Measurements from ENCODE around the gene CPXM1. TPM values are rescaled to one million over a fixed set of nuclear protein-coding genes. Genes with fewer than 3 reads are reported as not detected.
"Not testable (repeated sequence)": the region's sequence is repeated elsewhere in the genome, so short reads cannot be mapped to it uniquely, and the experiment has no call there.

CPXM1 gene
- total RNA-seq, 2 experiments from 2014 or later: 2.0 to 2.2 TPM

DNA sequence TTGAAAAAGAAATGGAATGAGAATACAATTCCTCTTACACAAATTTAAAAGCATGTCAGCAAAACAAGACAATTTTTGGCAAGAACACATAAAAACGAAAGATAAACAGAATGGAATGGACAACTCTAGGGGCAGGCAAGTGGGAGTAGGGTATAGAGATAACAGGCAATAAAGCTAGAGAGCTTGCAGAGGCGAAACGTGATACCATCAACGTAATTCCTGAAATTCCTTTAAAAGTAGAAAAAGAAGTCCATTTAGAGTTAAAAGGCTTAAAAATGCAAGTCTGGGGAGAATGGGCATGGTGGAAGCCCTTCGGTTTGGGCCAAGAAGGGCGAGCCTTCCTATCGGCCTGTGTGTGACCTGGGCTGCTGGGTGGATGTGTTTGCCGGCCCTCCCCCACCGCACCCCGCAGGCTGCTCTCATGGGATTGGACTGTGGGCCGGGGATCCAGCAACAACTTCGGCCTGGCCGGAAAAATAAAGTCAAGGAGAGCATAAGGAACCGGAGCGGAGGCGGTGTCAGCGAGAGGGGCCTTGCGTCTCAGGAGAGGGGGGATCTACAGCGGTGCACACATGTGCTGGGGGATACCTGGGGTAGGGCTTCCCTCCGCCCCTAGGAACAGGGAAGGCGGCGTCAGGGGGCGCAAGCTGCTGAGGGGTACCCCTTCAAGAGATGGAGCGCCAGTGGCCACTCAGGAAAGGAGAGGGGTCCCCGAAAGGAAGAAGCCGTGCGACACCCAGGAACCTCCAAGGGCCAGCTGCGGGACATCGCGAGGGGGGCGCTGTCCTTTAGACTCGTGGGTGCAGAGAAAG is 19.9 kb upstream of the CPXM1 start:
- Mint-ChIP-seq H3K27me3 (ENCODE audit: low read depth) (peaks cover 14% of the 10 kb centered on the region), H3K36me3 (ENCODE audit: low read depth) (no peaks in the 10 kb centered on the region), H3K27ac (no peak overlapping the region), H3K9me3 (no peaks in the 10 kb centered on the region), H3K4me3 (peak overlapping the region; percentile 18), H3K4me1 (ENCODE audit: low read depth) (peaks cover 21% of the 10 kb centered on the region)
- CTCF ChIA-PET: no interaction called here
- intact Hi-C loops (cut with micrococcal nuclease): no loop called here
- DNase-seq: peak; percentile 4

DNA sequence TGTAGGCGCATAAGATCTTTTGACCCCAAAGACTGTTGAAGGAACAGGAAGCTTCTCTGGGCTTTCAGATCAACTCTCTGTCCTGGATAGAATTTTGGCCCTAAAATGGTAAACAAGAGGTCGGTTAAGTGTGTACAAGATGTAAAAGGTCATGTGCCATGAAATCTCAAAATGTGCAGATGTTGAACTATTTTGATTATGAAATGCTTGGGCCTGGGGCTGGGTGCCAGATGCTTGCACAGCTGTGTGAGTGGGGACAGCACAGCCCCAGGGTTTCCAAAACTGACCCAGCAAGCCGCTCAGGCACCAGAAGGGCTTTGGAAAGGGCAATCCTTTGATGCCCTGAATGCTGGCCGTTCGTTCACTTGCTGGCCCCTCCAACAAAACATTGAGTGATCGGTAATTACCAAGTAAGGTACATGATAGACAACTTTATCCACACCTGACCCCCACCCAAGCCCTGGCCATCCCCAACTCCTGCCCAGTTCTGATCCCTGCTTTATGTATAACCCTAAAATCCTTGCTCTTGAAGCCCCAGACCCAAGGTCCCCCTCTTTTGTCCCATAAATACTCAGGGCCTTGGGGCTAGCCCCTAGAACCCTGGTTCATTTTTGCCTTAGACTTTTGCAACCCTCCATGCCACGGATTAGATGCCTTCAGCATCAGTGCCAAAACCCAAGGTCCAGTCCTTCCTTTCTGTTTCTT is 17.6 kb upstream of the CPXM1 start:
- Mint-ChIP-seq H3K4me1 (ENCODE audit: low read depth) (peaks cover 21% of the 10 kb centered on the region), H3K27me3 (ENCODE audit: low read depth) (peaks cover 14% of the 10 kb centered on the region), H3K9me3 (no peaks in the 10 kb centered on the region), H3K36me3 (ENCODE audit: low read depth) (peaks cover 1% of the 10 kb centered on the region), H3K4me3 (no peak overlapping the region), H3K27ac (no peak overlapping the region)
- intact Hi-C loops (cut with micrococcal nuclease): no loop called here
- CTCF ChIA-PET: interaction anchor here (0.6 kb wide), 1 partner anchor 469 kb away, joined by 5 read pairs; no protein-coding TSS in a partner anchor
- DNase-seq: peak; percentile 2

DNA sequence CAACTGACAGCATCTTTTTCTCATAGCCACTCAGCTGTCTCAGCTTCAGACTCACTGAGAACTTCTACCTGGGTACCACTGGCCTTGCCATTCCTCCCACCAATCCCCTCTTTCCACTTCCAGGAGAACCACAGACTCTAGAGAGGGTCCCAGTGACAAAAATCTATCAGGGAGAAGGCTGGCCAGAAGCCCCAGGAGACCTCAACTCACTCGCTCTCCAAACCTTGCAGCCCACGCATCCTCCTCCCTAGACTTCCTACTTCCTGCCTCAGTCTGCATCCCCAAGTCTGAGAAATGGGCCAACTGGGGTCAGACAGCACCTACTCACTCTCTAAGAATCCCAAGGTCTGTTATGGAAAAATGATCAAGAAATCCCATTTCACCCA is 16.9 kb upstream of the CPXM1 start:
- Mint-ChIP-seq H3K27me3 (ENCODE audit: low read depth) (peaks cover 16% of the 10 kb centered on the region), H3K4me1 (ENCODE audit: low read depth) (peaks cover 21% of the 10 kb centered on the region), H3K9me3 (peaks cover 2% of the 10 kb centered on the region), H3K4me3 (no peak overlapping the region), H3K27ac (no peak overlapping the region), H3K36me3 (ENCODE audit: low read depth) (peaks cover 1% of the 10 kb centered on the region)
- DNase-seq: no peak
- CTCF ChIA-PET: no interaction called here
- intact Hi-C loops (cut with micrococcal nuclease): no loop called here

DNA sequence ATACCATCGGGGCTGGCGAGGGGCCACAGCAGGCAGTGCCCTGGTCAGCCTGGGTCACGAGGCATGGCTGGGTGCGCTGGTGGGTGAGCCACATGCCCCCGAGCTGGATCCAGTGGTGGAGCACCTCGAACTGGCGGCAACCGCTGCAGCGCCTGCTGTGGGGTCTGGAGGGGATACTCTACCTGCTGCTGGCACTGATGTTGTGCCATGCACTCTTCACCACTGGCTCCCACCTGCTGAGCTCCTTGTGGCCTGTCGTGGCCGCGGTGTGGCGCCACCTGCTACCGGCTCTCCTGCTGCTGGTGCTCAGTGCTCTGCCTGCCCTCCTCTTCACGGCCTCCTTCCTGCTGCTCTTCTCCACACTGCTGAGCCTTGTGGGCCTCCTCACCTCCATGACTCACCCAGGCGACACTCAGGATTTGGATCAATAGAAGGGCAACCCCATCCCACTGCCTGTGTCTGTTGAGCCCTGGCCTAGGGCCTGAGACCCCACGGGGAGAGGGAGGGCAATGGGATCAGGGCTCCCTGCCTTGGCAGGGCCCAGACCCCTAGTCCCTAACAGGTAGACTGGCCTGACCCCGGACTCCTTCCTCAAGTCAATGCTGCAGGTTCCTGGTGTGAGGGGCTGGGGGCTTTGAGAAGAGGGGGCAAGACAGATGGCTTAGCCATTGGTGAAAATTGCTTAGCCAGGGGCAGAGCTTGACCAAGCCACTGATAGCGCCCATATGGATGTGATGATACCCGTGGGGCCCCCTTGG is 16.3 kb upstream of the CPXM1 start:
- Mint-ChIP-seq H3K27ac (no peak overlapping the region), H3K4me1 (ENCODE audit: low read depth) (peaks cover 16% of the 10 kb centered on the region), H3K4me3 (no peak overlapping the region), H3K27me3 (ENCODE audit: low read depth) (peaks cover 20% of the 10 kb centered on the region), H3K9me3 (peaks cover 7% of the 10 kb centered on the region), H3K36me3 (ENCODE audit: low read depth) (peaks cover 3% of the 10 kb centered on the region)
- peak; percentile 34 for DNase-seq
- CTCF ChIA-PET: interaction anchor here (0.6 kb wide), 1 partner anchor 26 kb away, joined by 4 read pairs; no protein-coding TSS in a partner anchor
- intact Hi-C loops (cut with micrococcal nuclease): no loop called here

DNA sequence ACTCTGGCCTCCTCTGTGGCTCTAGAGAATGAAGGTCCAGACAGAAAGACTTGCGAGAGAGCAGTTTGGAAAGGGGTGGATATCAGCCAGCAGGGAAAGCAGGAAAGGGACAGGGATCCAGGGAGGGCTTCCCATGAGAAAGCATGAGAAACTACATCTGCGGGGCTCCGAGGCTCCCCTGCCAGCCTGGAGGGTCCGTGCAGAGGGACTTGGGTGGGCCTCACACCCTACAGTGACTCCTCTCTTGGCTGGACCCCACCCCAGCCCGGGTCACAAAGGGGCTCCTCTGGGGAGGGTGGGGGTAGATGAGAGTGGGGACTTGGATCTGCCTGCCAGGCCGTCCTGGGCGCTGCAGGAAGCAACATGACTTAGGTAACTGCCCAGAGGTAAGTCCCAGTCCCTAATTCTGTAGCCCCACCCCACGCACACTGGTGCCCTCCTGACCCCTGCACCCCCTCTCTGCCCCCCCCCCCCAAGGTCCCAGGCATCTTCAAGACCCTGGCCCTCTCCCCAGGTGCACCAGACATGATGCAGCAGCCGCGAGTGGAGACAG is 15.7 kb upstream of the CPXM1 start, which contains the start of gene TMEM239:
Gene TMEM239 (plus strand): TSS at position 335 of the 553 bp plus-strand sequence. CDS start 191 bp downstream, at position 526.
- no peak within 1 kb of the TSS for H3K27ac Mint-ChIP-seq
- H3K4me1 Mint-ChIP-seq (ENCODE audit: low read depth): peaks cover 12% of the 10 kb centered on the region
- peaks cover 8% of the 10 kb centered on the region for H3K9me3 Mint-ChIP-seq
- intact Hi-C loops (cut with micrococcal nuclease): no loop called here
- no peak for DNase-seq
- H3K4me3 Mint-ChIP-seq: no peak within 1 kb of the TSS
- CTCF ChIA-PET: interaction anchor here (0.6 kb wide), 1 partner anchor 26 kb away, joined by 4 read pairs; no protein-coding TSS in a partner anchor
- peaks cover 21% of the 10 kb centered on the region for H3K27me3 Mint-ChIP-seq (ENCODE audit: low read depth)
- H3K36me3 Mint-ChIP-seq (ENCODE audit: low read depth): peaks cover 3% of the 10 kb centered on the region

DNA sequence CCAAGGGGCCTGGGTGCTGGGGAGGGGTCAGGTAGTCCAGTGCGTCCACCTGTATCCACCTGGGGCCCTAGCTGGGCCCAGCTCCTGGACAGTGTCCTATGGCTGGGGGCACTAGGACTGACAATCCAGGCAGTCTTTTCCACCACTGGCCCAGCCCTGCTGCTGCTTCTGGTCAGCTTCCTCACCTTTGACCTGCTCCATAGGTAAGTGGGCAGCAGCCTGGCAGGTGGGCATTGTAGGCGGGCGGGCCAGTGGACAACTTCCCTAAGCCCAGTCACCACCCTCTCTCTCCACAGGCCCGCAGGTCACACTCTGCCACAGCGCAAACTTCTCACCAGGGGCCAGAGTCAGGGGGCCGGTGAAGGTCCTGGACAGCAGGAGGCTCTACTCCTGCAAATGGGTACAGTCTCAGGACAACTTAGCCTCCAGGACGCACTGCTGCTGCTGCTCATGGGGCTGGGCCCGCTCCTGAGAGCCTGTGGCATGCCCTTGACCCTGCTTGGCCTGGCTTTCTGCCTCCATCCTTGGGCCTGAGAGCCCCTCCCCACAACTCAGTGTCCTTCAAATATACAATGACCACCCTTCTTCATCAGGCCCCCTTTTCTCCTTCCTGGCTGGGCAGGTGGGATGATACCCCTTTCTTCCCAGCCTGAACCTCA is 14.9 kb upstream of the CPXM1 start:
- peaks cover 20% of the 10 kb centered on the region for H3K27me3 Mint-ChIP-seq (ENCODE audit: low read depth)
- no peak overlapping the region for H3K27ac Mint-ChIP-seq

DNA sequence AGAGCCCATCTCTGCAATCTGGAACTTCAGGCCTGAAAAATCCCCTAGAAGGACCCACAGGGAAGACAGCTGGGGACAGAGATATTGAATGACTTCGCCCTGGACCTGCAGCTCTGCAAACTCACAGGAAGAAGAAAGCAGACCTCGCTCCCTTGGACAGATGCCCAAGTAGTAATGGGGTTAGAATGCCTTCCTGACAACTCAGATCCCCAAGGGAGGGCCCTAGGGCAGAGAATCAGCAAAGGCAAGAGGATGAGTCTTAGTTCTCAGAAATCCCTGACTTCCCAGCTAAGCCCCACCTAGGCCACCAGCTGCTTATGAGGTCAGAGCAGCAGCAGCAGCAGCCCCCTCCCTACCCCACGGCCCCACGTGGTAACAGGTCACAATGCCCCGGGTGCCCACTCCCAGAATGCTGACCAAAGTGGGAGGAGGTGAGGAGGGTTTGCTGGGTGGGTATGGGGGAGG is 14.2 kb upstream of the CPXM1 start, which contains the start of gene C20orf141:
Gene C20orf141 (plus strand): TSS at position 401 of the 465 bp plus-strand sequence. CDS start 198 bp downstream, outside the sequence.
- Mint-ChIP-seq H3K4me1 (ENCODE audit: low read depth) (no peaks in the 10 kb centered on the region), H3K27me3 (ENCODE audit: low read depth) (peaks cover 12% of the 10 kb centered on the region), H3K36me3 (ENCODE audit: low read depth) (peaks cover 3% of the 10 kb centered on the region), H3K9me3 (peaks cover 8% of the 10 kb centered on the region), H3K27ac (no peak within 1 kb of the TSS), H3K4me3 (no peak within 1 kb of the TSS)
- intact Hi-C loops (cut with micrococcal nuclease): no loop called here
- CTCF ChIA-PET: interaction anchor here (0.6 kb wide), 1 partner anchor 20 kb away, joined by 4 read pairs; no protein-coding TSS in a partner anchor
- no peak for DNase-seq

More for the DNA sequence above, 14.9 kb upstream of the CPXM1 start:
- intact Hi-C loops (cut with micrococcal nuclease): no loop called here
- Mint-ChIP-seq H3K4me3 (no peak overlapping the region), H3K9me3 (peaks cover 8% of the 10 kb centered on the region), H3K36me3 (ENCODE audit: low read depth) (peaks cover 3% of the 10 kb centered on the region), H3K4me1 (ENCODE audit: low read depth) (peaks cover 6% of the 10 kb centered on the region)
- CTCF ChIA-PET: no interaction called here
- DNase-seq: no peak

DNA sequence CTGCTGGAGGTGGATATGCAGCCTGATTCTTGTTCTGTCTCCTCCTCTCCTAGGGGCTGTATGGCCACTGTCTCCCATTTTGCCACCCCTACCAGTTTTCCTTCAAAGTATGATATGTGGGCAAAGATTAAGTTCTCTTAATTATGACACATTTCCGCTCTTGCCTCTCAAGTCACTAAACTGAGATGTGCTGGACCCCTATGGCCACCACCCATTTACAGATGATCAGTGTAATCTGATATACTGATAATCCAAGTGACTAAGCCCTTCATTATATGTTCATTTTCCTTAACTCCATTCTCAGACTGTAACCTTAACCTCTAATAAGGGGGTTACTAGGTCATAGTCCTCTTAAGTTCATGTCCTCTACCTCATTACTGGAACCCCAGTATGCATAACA is 13.6 kb upstream of the CPXM1 start:
- Mint-ChIP-seq H3K9me3 (peaks cover 8% of the 10 kb centered on the region), H3K4me3 (no peak overlapping the region), H3K36me3 (ENCODE audit: low read depth) (peaks cover 3% of the 10 kb centered on the region), H3K27me3 (ENCODE audit: low read depth) (peaks cover 13% of the 10 kb centered on the region), H3K27ac (no peak overlapping the region), H3K4me1 (ENCODE audit: low read depth) (no peaks in the 10 kb centered on the region)
- DNase-seq: no peak
- intact Hi-C loops (cut with micrococcal nuclease): no loop called here
- CTCF ChIA-PET: interaction anchor here (0.6 kb wide), 1 partner anchor 19 kb away, joined by 4 read pairs; no protein-coding TSS in a partner anchor

DNA sequence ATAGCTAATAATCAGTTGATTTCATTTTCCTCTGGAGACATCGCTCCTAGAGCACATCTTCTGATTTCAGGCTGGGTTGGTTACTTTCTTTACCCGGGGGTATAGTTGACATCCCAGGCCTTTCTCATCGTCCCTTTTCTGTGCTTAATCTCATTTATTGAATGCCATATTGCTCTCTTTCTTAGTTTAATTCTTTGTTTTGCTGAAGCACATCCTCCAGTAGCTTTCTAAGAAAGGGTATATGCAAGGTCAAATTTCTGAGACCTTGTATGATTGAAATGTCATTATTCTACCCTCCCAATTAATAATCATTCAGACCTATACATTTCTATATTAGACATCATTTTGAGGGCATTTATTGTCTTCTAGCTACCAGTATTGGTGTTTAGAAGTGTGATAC is 11.8 kb upstream of the CPXM1 start:
- CTCF ChIA-PET: interaction anchor here (0.7 kb wide), 1 partner anchor 499 kb away, joined by 3 read pairs; no protein-coding TSS in a partner anchor
- H3K27me3 Mint-ChIP-seq (ENCODE audit: low read depth): peaks cover 16% of the 10 kb centered on the region
- no peak overlapping the region for H3K4me3 Mint-ChIP-seq
- peaks cover 3% of the 10 kb centered on the region for H3K36me3 Mint-ChIP-seq (ENCODE audit: low read depth)
- no peak overlapping the region for H3K27ac Mint-ChIP-seq
- no peaks in the 10 kb centered on the region for H3K4me1 Mint-ChIP-seq (ENCODE audit: low read depth)
- peaks cover 8% of the 10 kb centered on the region for H3K9me3 Mint-ChIP-seq
- no peak for DNase-seq
- intact Hi-C loops (cut with micrococcal nuclease): no loop called here

DNA sequence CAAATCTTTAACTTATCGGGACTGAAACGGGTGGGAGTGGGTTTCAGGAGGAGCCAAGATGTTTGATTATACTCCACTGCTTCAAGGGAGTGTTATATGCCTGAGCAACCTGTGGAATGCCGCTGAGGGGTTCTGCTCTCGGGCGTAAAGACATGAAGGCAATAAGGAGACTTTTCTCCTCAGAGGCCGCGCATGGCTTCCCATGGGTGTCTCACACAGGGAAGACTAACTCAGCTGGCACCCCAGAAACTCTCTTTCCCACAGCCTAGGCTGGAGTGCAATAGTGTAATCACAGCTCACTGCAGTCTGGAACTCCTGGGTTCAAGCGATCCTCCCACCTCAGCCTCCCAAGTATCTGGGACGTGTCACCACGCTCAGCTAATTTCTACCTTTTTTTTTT is 9.3 kb upstream of the CPXM1 start:
- H3K4me1 Mint-ChIP-seq (ENCODE audit: low read depth): no peaks in the 10 kb centered on the region
- peaks cover 27% of the 10 kb centered on the region for H3K27me3 Mint-ChIP-seq (ENCODE audit: low read depth)
- intact Hi-C loops (cut with micrococcal nuclease): no loop called here
- H3K27ac Mint-ChIP-seq: no peak overlapping the region
- H3K4me3 Mint-ChIP-seq: no peak overlapping the region
- CTCF ChIA-PET: interaction anchor here (0.6 kb wide), 1 partner anchor 55 kb away, joined by 7 read pairs; no protein-coding TSS in a partner anchor
- peaks cover 8% of the 10 kb centered on the region for H3K9me3 Mint-ChIP-seq
- no peak for DNase-seq
- peaks cover 3% of the 10 kb centered on the region for H3K36me3 Mint-ChIP-seq (ENCODE audit: low read depth)

DNA sequence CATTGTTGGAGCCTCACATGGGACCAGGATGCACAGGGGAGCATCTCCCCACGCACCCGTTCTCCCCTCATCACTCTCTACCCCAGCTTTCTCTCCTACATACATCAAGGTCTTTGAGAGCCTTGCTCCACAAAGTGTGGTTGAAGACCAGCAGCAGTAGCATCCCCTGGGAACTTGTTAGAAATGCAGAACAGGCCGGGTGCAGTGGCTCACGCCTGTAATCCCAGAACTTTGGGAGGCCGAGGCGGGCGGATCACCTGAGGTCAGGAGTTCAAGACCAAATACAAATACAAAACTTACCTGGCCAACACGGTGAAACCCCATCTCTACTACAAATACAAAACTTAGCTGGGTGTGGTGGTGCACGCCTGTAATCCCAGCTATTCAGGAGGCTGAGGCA is 7.5 kb upstream of the CPXM1 start:
- DNase-seq; H3K9me3 Mint-ChIP-seq; H3K36me3 Mint-ChIP-seq (ENCODE audit: low read depth); H3K4me1 Mint-ChIP-seq (ENCODE audit: low read depth); intact Hi-C loops (cut with micrococcal nuclease); H3K27ac Mint-ChIP-seq; H3K4me3 Mint-ChIP-seq: not testable (repeated sequence)
- peaks cover 35% of the 10 kb centered on the region for H3K27me3 Mint-ChIP-seq (ENCODE audit: low read depth)
- CTCF ChIA-PET: interaction anchor here (0.6 kb wide), 1 partner anchor 13 kb away, joined by 8 read pairs; no protein-coding TSS in a partner anchor
